ENCODE data around the gene FADS2.

- TF ChIP-seq, protein P1, sequence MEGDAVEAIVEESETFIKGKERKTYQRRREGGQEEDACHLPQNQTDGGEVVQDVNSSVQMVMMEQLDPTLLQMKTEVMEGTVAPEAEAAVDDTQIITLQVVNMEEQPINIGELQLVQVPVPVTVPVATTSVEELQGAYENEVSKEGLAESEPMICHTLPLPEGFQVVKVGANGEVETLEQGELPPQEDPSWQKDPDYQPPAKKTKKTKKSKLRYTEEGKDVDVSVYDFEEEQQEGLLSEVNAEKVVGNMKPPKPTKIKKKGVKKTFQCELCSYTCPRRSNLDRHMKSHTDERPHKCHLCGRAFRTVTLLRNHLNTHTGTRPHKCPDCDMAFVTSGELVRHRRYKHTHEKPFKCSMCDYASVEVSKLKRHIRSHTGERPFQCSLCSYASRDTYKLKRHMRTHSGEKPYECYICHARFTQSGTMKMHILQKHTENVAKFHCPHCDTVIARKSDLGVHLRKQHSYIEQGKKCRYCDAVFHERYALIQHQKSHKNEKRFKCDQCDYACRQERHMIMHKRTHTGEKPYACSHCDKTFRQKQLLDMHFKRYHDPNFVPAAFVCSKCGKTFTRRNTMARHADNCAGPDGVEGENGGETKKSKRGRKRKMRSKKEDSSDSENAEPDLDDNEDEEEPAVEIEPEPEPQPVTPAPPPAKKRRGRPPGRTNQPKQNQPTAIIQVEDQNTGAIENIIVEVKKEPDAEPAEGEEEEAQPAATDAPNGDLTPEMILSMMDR (IDR thresholded peaks at IDR 0.05; ENCODE audit: poor library complexity) = no peak
- TF ChIP-seq EZH2 (IDR thresholded peaks at IDR 0.05; ENCODE audit: borderline replicate concordance) (no peak), EZH2phosphoT487 (IDR thresholded peaks at IDR 0.05; ENCODE audit: low read depth, severe bottlenecking, unreplicated experiment) (no peak)
These were observed 46.3 kb downstream of the FADS2 start for GRCh38 chr11:61874377-61874809.
